Measurements from ENCODE around the gene AQP2. TPM values are rescaled to one million over a fixed set of nuclear protein-coding genes. Genes with fewer than 3 reads are reported as not detected.

Gene AQP2
- total RNA-seq, 3 donors from 2014 or later = not detected

DNA sequence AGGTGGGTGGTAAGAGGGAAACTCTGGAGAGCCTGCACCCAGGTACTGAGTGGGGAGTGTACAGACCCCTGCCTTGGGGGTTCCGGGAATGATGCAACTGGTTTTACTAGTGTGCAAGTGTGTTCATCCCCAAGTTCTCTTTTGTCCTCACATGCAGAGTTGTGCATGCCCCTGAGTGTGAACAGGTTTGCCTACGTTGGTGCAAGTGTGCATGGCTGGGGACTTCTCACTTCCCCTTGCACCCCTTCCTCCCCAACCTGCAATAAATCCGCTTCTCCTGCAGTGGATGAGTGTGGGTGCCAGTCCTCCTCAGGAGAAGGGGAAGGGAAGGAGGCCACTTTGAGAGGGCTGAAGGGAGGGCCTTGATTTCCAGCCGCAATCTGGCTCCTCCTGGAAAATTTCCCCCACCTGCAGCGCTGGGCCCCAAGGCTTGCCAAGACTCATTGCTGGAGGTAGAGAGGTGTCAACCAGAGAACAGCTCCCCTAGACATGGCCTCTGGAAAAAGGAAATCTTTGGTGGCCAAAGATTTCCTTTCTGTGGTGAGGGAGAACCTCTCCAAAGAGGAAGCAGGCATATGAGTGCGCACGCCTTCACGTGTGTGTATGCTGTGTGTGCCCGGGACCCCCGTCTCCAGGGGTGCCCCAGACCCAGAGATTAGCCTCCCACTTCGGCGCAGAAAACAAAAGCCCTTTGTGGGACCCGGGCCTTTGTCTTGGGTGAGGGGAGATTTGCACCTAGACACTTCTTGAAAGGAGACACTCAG lies 5.5 kb downstream of the AQP2 start:
- H3K36me3 ChIP-seq = no peaks in the 10 kb centered on the region
- intact Hi-C loops (cut with DNase I; ENCODE audit: low total_unique reads) = no loop called here
- H3K4me3 ChIP-seq = no peak overlapping the region
- no peaks in the 10 kb centered on the region for H3K9me3 ChIP-seq
- peaks cover 4 to 20% of the 10 kb centered on the region in 2 donors for H3K27me3 ChIP-seq
- peaks cover 0 to 6% of the 10 kb centered on the region in 2 donors for H3K4me1 ChIP-seq
- TF ChIP-seq POLR2A (IDR thresholded peaks at IDR 0.05) (no peak), POLR2AphosphoS5 (IDR thresholded peaks at IDR 0.05) (no peak)
- TF ChIP-seq, protein P1, sequence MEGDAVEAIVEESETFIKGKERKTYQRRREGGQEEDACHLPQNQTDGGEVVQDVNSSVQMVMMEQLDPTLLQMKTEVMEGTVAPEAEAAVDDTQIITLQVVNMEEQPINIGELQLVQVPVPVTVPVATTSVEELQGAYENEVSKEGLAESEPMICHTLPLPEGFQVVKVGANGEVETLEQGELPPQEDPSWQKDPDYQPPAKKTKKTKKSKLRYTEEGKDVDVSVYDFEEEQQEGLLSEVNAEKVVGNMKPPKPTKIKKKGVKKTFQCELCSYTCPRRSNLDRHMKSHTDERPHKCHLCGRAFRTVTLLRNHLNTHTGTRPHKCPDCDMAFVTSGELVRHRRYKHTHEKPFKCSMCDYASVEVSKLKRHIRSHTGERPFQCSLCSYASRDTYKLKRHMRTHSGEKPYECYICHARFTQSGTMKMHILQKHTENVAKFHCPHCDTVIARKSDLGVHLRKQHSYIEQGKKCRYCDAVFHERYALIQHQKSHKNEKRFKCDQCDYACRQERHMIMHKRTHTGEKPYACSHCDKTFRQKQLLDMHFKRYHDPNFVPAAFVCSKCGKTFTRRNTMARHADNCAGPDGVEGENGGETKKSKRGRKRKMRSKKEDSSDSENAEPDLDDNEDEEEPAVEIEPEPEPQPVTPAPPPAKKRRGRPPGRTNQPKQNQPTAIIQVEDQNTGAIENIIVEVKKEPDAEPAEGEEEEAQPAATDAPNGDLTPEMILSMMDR (IDR thresholded peaks at IDR 0.05) = no peak
- DNase-seq (ENCODE audit: low spot score in 2 of 2) = no peak
- no peak overlapping the region for H3K27ac ChIP-seq

DNA sequence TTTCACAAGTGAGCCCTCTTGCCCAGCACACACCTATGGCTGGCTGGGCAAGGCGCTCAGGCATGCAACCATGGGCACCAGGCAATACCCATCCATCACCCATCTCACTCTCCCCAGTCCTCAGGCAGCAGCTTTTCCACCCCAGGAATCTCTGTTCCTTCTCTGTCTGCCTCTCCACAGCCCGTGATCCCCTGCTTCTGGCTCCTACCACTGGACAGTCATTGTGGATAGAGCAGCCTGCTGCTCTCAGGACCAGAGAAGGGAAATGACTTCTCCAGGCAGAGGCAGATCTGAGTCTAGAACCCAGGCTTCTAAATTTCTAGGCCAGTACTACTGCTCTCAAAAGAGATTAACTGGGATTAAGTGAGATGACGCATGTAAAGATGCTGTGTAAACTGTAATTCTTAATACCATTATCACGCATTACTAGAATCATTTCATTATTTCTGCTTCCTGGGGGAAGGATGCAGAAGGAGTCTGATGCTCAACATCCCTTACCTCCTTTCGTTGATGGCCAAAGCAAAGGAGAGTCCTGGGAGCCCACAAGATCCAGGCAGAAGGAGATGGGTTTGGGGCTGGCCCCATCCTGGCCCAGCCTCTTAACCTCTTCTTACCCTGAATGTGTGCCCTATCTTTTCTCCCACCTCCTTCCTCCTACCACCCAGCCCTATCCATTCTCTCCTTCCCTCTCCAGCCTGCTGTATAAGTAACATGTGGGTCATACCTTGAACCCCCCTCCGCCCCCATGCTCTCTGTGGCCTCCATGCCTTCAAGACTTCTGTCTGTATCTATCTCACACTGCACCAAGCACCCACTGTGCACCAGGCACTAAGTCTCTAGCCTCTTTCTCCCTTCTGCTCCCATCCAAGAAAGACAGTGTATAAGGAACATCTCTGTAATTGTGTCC lies 6.4 kb downstream of the AQP2 start:
- Histone ChIP-seq H3K27ac (no peak overlapping the region), H3K4me1 (peaks cover 0 to 8% of the 10 kb centered on the region in 2 donors), H3K27me3 (peaks cover 4 to 20% of the 10 kb centered on the region in 2 donors), H3K9me3 (no peaks in the 10 kb centered on the region), H3K36me3 (no peaks in the 10 kb centered on the region), H3K4me3 (no peak overlapping the region)
- TF ChIP-seq POLR2AphosphoS5 (IDR thresholded peaks at IDR 0.05) (no peak), POLR2A (IDR thresholded peaks at IDR 0.05) (no peak)
- TF ChIP-seq, protein P1 (IDR thresholded peaks at IDR 0.05) = no peak
- intact Hi-C loops (cut with DNase I; ENCODE audit: low total_unique reads) = no loop called here
- no peak for DNase-seq (ENCODE audit: low spot score in 2 of 2)

DNA sequence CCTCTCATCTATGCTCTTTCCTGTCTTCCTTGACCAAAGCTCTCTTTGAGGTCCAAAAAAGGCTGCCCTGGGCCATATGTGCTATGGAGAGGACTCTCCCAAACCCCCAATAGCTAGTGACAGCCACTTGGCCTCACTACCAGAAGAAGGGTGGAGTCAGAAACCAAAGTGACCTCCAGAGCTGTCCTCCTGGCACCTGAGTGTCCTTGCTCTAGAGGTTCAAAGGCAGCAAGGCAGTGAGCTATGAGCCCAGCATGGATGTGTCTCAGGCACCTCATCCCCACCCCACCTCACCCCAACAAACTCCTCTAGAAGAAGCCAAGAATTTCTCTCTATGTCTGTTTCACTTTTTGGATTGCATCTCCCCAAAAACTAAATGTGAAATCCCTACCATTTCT lies 7.0 kb downstream of the AQP2 start:
- no peaks in the 10 kb centered on the region for H3K9me3 ChIP-seq
- H3K27ac ChIP-seq = no peak overlapping the region
- no peak overlapping the region for H3K4me3 ChIP-seq
- peaks cover 0 to 8% of the 10 kb centered on the region in 2 donors for H3K4me1 ChIP-seq
- no peak for DNase-seq (ENCODE audit: low spot score in 2 of 2)
- no peak for TF ChIP-seq POLR2A (IDR thresholded peaks at IDR 0.05)
- TF ChIP-seq, protein P1 (IDR thresholded peaks at IDR 0.05) = no peak
- TF ChIP-seq POLR2AphosphoS5 (IDR thresholded peaks at IDR 0.05) = no peak
- H3K36me3 ChIP-seq = no peaks in the 10 kb centered on the region
- intact Hi-C loops (cut with DNase I; ENCODE audit: low total_unique reads) = no loop called here
- peaks cover 4 to 20% of the 10 kb centered on the region in 2 donors for H3K27me3 ChIP-seq

DNA sequence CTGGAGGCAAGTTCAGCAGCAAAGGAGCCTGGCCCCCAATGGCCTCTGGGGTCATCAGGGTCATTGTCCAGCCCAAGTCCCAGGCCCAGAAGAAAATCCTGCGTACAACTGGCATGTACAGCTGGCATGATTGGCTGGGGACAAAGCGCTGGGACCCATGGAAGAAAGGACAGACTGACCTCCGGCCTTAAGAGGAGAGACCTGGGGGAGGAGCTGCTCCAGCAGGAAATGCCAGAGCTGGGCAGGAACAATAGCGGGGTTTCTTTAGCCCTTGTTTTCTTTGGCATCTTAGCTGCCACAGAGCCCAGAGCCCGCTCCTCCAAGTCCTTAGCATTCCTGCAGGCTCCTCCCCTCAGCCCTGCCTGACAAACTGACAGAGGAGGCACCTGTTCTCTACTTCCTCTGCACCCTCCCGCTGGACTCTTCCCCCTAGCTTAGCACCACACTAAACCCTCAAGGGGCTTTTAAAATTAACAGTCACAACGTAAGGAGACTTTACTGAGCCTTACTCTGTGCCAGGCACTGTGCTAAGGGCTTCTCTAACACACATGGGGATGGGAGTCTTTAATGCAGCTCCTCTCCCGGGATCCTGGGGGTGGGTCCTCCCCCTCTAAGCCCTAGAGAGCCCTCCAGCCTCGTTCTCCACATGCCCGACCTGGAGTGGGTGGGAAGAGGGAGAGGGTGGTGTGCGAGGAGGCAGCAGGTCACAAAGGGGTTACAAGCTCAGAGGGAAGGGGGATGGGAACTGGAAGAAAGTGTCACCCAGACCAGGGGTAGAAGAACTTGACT lies 9.3 kb downstream of the AQP2 start:
- Histone ChIP-seq H3K27ac (peak overlapping the region; percentile 78 to 81), H3K9me3 (no peaks in the 10 kb centered on the region), H3K4me3 (no peak overlapping the region), H3K36me3 (no peaks in the 10 kb centered on the region), H3K4me1 (peaks cover 0 to 8% of the 10 kb centered on the region in 2 donors), H3K27me3 (peaks cover 4 to 10% of the 10 kb centered on the region in 2 donors)
- peak; percentile 70 to 81 for DNase-seq (ENCODE audit: low spot score in 2 of 2)
- intact Hi-C loops (cut with DNase I; ENCODE audit: low total_unique reads) = loop anchor here (10.0 kb wide), 1 partner anchor 185 kb away; no protein-coding TSS in a partner anchor
- TF ChIP-seq, protein P1 (IDR thresholded peaks at IDR 0.05) = no peak
- TF ChIP-seq POLR2A (IDR thresholded peaks at IDR 0.05) (no peak), POLR2AphosphoS5 (IDR thresholded peaks at IDR 0.05) (no peak)

All from breast epithelium (tissue), 4 donors.